HT-29 (cell line): ENCODE measurements around the gene SLC26A3. TPM values are rescaled to one million over a fixed set of nuclear protein-coding genes. Genes with fewer than 3 reads are reported as not detected.
"Not testable (repeated sequence)": the region's sequence is repeated elsewhere in the genome, so short reads cannot be mapped to it uniquely, and the experiment has no call there.

Source experiments
- DNase-seq: peaks from one replicate; pipeline ENCODE4 v3.0.0-alpha.2; 2015; ENCODE audit warnings: low spot score
- total RNA-seq: library from RNA; depleted of rRNA; stranded (reverse); fragments of >200 nt; shearing (Covaris generic); gene quantifications from 2 replicates; pipeline ENCODE4 v1.2.3, GENCODE V29; 2014; rRNA removed

SLC26A3 gene
- total RNA-seq: not detected in 2 replicates

GRCh38 chr7:107803009-107803610, at the start of gene SLC26A3:
SLC26A3 (minus strand) TSS chr7:107803223; CDS start chr7:107794509, 8,714 bp downstream.
- DNase-seq: peak; percentile 4

- no peak for DNase-seq
These were observed 47.6 kb upstream of the SLC26A3 start for GRCh38 chr7:107850643-107851042.

- DNase-seq: no peak
These were observed 47.2 kb upstream of the SLC26A3 start for GRCh38 chr7:107850216-107850615.

GRCh38 chr7:107848211-107848610, 45.2 kb upstream of the SLC26A3 start:
- not testable (repeated sequence) for DNase-seq

- not testable (repeated sequence) for DNase-seq
These were observed 44.8 kb upstream of the SLC26A3 start for GRCh38 chr7:107847836-107848175.

GRCh38 chr7:107847168-107847835, 44.3 kb upstream of the SLC26A3 start:
- no peak for DNase-seq

GRCh38 chr7:107846324-107846723, 43.3 kb upstream of the SLC26A3 start:
- DNase-seq: no peak

- no peak for DNase-seq
These were observed 40.2 kb upstream of the SLC26A3 start for GRCh38 chr7:107843184-107843583.

GRCh38 chr7:107842213-107842612, 39.2 kb upstream of the SLC26A3 start:
- no peak for DNase-seq

GRCh38 chr7:107838816-107839565, 36.0 kb upstream of the SLC26A3 start:
- no peak for DNase-seq

GRCh38 chr7:107838024-107838601, 35.1 kb upstream of the SLC26A3 start:
- no peak for DNase-seq

GRCh38 chr7:107837145-107837512, 34.1 kb upstream of the SLC26A3 start:
- no peak for DNase-seq

- no peak for DNase-seq
These were observed 33.5 kb upstream of the SLC26A3 start for GRCh38 chr7:107836237-107837144.

- DNase-seq: no peak
These were observed 31.4 kb upstream of the SLC26A3 start for GRCh38 chr7:107834401-107834800.

- DNase-seq: no peak
These were observed 30.7 kb upstream of the SLC26A3 start for GRCh38 chr7:107833684-107834106.

GRCh38 chr7:107830420-107830819, 27.4 kb upstream of the SLC26A3 start:
- no peak for DNase-seq

- no peak for DNase-seq
These were observed 25.5 kb upstream of the SLC26A3 start for GRCh38 chr7:107828540-107828939.

GRCh38 chr7:107827501-107827900, 24.5 kb upstream of the SLC26A3 start:
- DNase-seq: no peak

- DNase-seq: no peak
These were observed 23.4 kb upstream of the SLC26A3 start for GRCh38 chr7:107826451-107826850.

- no peak for DNase-seq
These were observed 21.8 kb upstream of the SLC26A3 start for GRCh38 chr7:107824858-107825257.

- no peak for DNase-seq
These were observed 15.6 kb upstream of the SLC26A3 start for GRCh38 chr7:107818622-107819021.
